ENCODE measurements around the gene RAB11FIP2.

RAB11FIP2 gene

DNA sequence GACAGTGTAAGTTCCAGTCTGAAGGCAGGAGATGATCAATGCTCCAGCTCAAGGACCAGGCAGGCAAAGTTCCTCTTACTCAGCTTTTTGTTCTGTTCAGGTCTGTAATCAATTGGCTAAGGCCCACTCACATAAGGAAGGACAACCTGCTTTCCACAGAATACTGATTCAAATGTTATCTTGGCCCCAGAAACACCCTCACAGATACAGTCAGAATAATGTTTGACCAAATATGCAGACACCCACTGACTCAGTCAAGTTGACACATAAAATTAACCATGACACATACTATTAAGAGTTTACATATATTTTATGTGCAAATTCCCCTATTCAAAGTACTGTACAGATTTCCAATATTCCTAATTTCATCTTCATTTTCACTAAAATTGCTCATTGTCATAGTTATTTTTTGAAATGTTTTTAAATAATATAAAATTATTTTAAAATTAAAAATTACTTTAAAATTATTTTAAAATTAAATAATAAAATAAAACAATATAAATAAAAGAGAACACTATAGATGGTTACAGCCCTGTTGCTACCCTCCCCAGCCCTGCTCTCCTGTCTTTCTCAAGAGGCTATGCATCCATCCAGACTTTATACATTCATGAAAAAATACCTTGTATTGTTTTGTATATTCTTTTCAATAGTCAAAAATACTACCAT, 59.4 kb downstream of the RAB11FIP2 start:
- TF ChIP-seq FOXM1 (IDR thresholded peaks at IDR 0.05; ENCODE audit: borderline replicate concordance) (no peak), FOXA1 (IDR thresholded peaks at IDR 0.05) (no peak), SUZ12 (IDR thresholded peaks at IDR 0.05) (no peak), ELF4 (IDR thresholded peaks at IDR 0.05) (no peak), LEF1 (IDR thresholded peaks at IDR 0.05; ENCODE audit: borderline replicate concordance) (no peak), ARNT (IDR thresholded peaks at IDR 0.05) (no peak), CTBP1 (IDR thresholded peaks at IDR 0.05; ENCODE audit: borderline replicate concordance) (no peak), NFRKB (IDR thresholded peaks at IDR 0.05) (no peak), TARDBP (IDR thresholded peaks at IDR 0.05) (no peak)
- TF ChIP-seq, protein P1, sequence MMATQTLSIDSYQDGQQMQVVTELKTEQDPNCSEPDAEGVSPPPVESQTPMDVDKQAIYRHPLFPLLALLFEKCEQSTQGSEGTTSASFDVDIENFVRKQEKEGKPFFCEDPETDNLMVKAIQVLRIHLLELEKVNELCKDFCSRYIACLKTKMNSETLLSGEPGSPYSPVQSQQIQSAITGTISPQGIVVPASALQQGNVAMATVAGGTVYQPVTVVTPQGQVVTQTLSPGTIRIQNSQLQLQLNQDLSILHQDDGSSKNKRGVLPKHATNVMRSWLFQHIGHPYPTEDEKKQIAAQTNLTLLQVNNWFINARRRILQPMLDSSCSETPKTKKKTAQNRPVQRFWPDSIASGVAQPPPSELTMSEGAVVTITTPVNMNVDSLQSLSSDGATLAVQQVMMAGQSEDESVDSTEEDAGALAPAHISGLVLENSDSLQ (IDR thresholded peaks at IDR 0.05): no peak
- POLR2A ChIA-PET: no interaction called here
- CTCF ChIA-PET: no interaction called here
- no peak for DNase-seq (ENCODE audit: extremely low spot score)

DNA sequence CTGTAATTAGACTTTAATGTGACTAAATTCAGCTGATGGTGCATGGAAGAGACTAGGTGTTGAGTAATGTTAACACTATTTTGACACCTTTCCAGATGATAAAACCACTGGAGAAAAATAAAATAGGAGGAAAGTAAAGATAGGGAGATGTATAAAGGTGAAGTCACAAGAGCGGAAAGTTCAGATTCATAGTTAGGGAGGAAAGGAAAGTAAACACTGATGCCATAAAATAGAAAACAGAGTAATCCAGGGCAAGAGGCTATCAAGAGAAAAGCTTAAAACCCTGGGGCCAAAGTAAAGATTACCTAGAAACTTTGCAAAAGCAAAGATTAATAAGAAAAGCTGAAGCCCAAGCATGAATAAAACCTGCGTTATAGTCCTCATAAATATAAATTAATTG, 62.8 kb downstream of the RAB11FIP2 start:
- TF ChIP-seq SP1 (IDR thresholded peaks at IDR 0.05) (no peak), FOXA1 (IDR thresholded peaks at IDR 0.05) (no peak), ARNT (IDR thresholded peaks at IDR 0.05) (no peak), ELF4 (IDR thresholded peaks at IDR 0.05) (no peak), FOXK2 (IDR thresholded peaks at IDR 0.05) (no peak), FOXM1 (IDR thresholded peaks at IDR 0.05; ENCODE audit: borderline replicate concordance) (no peak), BHLHE40 (IDR thresholded peaks at IDR 0.05; ENCODE audit: borderline replicate concordance) (no peak), NFRKB (IDR thresholded peaks at IDR 0.05) (no peak), CTBP1 (IDR thresholded peaks at IDR 0.05; ENCODE audit: borderline replicate concordance) (no peak), ZNF384 (IDR thresholded peaks at IDR 0.05) (no peak), TARDBP (IDR thresholded peaks at IDR 0.05) (no peak), SUZ12 (IDR thresholded peaks at IDR 0.05) (no peak), LEF1 (IDR thresholded peaks at IDR 0.05; ENCODE audit: borderline replicate concordance) (no peak)
- TF ChIP-seq, protein P1 (IDR thresholded peaks at IDR 0.05): no peak
- CTCF ChIA-PET: interaction anchor here (0.8 kb wide), 1 partner anchor 16 kb away, joined by 3 read pairs; no protein-coding TSS in a partner anchor
- no peak for DNase-seq (ENCODE audit: extremely low spot score)
- POLR2A ChIA-PET: no interaction called here

DNA sequence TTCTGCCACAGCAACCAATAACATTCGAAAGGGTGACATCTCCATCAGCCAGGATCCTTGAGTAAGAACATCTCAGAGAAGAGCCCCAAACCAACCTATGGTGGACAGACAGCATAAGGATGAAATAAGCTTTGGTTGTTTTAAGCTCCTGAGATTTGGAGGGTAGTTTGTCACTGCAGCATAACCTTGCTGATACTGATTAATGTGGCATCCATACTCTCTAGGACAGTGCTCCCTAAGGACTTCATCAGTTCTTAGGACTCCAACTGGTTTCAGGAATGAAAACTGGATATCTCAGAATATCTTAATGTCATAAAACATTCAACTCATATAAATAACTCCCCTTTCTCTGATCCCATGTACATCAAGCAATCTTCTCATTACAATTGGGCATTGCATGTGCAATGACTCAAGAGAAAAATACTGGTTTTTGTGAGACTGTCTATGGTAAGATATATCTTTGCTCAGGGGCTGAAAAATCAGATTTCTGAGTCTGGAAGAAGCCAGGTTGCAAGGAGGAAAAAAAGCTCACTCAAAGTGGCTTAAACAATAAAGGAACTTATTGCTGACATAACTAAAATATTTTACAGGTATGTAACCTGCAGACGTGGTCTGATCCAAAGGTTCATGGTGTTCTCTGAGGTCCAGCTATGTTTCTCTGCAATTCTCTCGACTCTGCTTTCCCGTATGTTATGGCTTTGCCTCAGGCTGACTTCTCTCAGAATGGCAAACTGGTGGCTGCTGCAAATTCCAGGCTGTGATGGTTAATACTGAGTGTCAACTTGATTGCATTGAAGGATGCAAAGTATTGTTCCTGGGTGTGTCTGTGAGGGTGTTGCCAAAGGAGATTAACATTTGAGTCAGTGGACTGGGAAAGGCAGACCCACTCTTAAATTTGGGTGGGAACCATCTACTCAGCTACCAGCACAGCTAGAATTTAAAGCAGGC, 65.7 kb downstream of the RAB11FIP2 start:
- no peak for DNase-seq (ENCODE audit: extremely low spot score)
- ChIA-PET CTCF (no interaction called here), POLR2A (no interaction called here)
- TF ChIP-seq ARNT (IDR thresholded peaks at IDR 0.05) (no peak), FOXA1 (IDR thresholded peaks at IDR 0.05) (no peak), ZNF384 (IDR thresholded peaks at IDR 0.05) (no peak), CTBP1 (IDR thresholded peaks at IDR 0.05; ENCODE audit: borderline replicate concordance) (no peak), SP1 (IDR thresholded peaks at IDR 0.05) (no peak), NFRKB (IDR thresholded peaks at IDR 0.05) (no peak), ELF4 (IDR thresholded peaks at IDR 0.05) (no peak), LEF1 (IDR thresholded peaks at IDR 0.05; ENCODE audit: borderline replicate concordance) (no peak), L3MBTL2 (conservative IDR thresholded peaks at IDR 0.05) (no peak), SUZ12 (IDR thresholded peaks at IDR 0.05) (no peak), HDGF (IDR thresholded peaks at IDR 0.05; ENCODE audit: borderline replicate concordance) (no peak), FOXM1 (IDR thresholded peaks at IDR 0.05; ENCODE audit: borderline replicate concordance) (no peak), BHLHE40 (IDR thresholded peaks at IDR 0.05; ENCODE audit: borderline replicate concordance) (no peak), TARDBP (IDR thresholded peaks at IDR 0.05) (no peak), FOXK2 (IDR thresholded peaks at IDR 0.05) (no peak)
- TF ChIP-seq, protein P1 (IDR thresholded peaks at IDR 0.05): no peak

DNA sequence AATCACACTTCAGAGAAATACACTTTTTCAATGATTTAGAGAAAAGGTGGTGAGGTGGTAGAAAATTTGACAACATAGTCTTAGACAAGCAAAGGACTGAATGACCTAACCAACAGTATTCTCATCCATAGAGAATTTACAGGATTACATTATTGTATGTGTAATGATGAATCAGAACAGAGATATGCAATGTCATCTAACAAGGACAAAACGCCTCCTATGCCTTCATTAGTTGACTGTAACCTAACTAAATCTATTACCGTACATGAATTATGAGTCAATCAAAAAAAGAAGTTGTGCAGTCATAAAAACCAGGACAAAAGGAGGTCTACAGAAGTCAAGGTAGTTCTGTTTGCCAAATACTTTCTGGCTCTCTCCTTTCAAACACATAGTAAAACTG, 66.5 kb downstream of the RAB11FIP2 start:
- no peak for DNase-seq (ENCODE audit: extremely low spot score)
- ChIA-PET CTCF (no interaction called here), POLR2A (no interaction called here)
- TF ChIP-seq HDGF (IDR thresholded peaks at IDR 0.05; ENCODE audit: borderline replicate concordance) (no peak), CTBP1 (IDR thresholded peaks at IDR 0.05; ENCODE audit: borderline replicate concordance) (no peak), LEF1 (IDR thresholded peaks at IDR 0.05; ENCODE audit: borderline replicate concordance) (no peak), TARDBP (IDR thresholded peaks at IDR 0.05) (no peak), FOXM1 (IDR thresholded peaks at IDR 0.05; ENCODE audit: borderline replicate concordance) (no peak), BHLHE40 (IDR thresholded peaks at IDR 0.05; ENCODE audit: borderline replicate concordance) (no peak), ZNF384 (IDR thresholded peaks at IDR 0.05) (no peak), ELF4 (IDR thresholded peaks at IDR 0.05) (no peak), SUZ12 (IDR thresholded peaks at IDR 0.05) (no peak), L3MBTL2 (conservative IDR thresholded peaks at IDR 0.05) (no peak), FOXA1 (IDR thresholded peaks at IDR 0.05) (no peak), NFRKB (IDR thresholded peaks at IDR 0.05) (no peak), ARNT (IDR thresholded peaks at IDR 0.05) (no peak), FOXK2 (IDR thresholded peaks at IDR 0.05) (no peak), SP1 (IDR thresholded peaks at IDR 0.05) (no peak)
- TF ChIP-seq, protein P1 (IDR thresholded peaks at IDR 0.05): no peak

Data from HEK293T (cell line).